GM12878 (cell line): ENCODE measurements around the gene PRRT1B. TPM values are rescaled to one million over a fixed set of nuclear protein-coding genes. Genes with fewer than 3 reads are reported as not detected.
A peak's percentile ranks its signal among the peaks of the same experiment; 100 is the strongest.

ENCODE experiments used
- ATAC-seq: fragments of 200-7000 bp; cut with Tn5 transposase; 3 replicates; pipeline ENCODE4 v1.9.1; 2020; ENCODE audit warnings: mild to moderate bottlenecking, moderate library complexity
- BruUV-seq: library from RNA; stranded (reverse); fragments of 400-500 nt; replicated peaks from 2 replicates; lab custom pipeline; 2021; lab: Mats Ljungman, UMichigan
- CTCF ChIA-PET: fragments of 300-600 bp; sonication (Branson Sonifier 250); formaldehyde crosslinking; extraction: SDS; loops from one replicate; lab custom pipeline; 2021; ENCODE audit warnings: inconsistent platforms; lab: Yijun Ruan, JAX
- POLR2A ChIA-PET: fragments of 350-600 bp; formaldehyde crosslinking; extraction: SDS; loops from one replicate; lab custom pipeline; 2021; ENCODE audit warnings: inconsistent platforms; lab: Charles Lee
- RAD21 ChIA-PET: fragments of 300-600 bp; sonication (Branson Sonifier 250); formaldehyde crosslinking; loops from one replicate; lab custom pipeline; 2023; ENCODE audit warnings: antibody characterized with exemption; ENCODE audit not compliant: unreplicated experiment; lab: Charles Lee
- SMC1A ChIA-PET: fragments of 300-600 bp; sonication (Branson Sonifier 250); formaldehyde crosslinking; loops from one replicate; lab custom pipeline; 2023; ENCODE audit not compliant: unreplicated experiment, uncharacterized antibody; lab: Charles Lee
- DNase-seq: peaks from one replicate; pipeline ENCODE4 v3.0.0-alpha.2; 2011; ENCODE audit warnings: low read depth, low spot score
- FAIRE-seq: peaks from 3 replicates; lab custom pipeline; 2011; peaks lifted over from hg19 to GRCh38; lab: Jason Lieb, UNC
- H2AFZ ChIP-seq: 2 replicates; pipeline ENCODE4 v1.6.0; 2011; ENCODE audit warnings: low read depth, low read length, control low read depth; ENCODE audit not compliant: control insufficient read depth
- H3K27ac ChIP-seq: 2 replicates; pipeline ENCODE4 v1.5.1; 2011; ENCODE audit warnings: control low read depth; ENCODE audit not compliant: control insufficient read depth, insufficient read depth
- H3K27me3 ChIP-seq, 2 experiments: replicated peaks in 1 of 2; 2 replicates each; pipeline versions ENCODE4 v1.6.0 to v1.6.1; 2011; ENCODE audit warnings: low read length in 1 of 2; ENCODE audit not compliant: control insufficient read depth in 2 of 2, insufficient read depth in 2 of 2
- H3K36me3 ChIP-seq, 2 experiments: 2 replicates each; pipeline ENCODE4 v1.5.1; 2011; ENCODE audit warnings: low read length in 1 of 2; ENCODE audit not compliant: control insufficient read depth in 2 of 2, insufficient read depth in 2 of 2
- H3K4me1 ChIP-seq: 2 replicates; pipeline ENCODE4 v1.6.1; 2011; ENCODE audit warnings: mild to moderate bottlenecking, low read length, moderate library complexity, mixed read lengths; ENCODE audit not compliant: control insufficient read depth, insufficient read depth
- H3K4me2 ChIP-seq: 2 replicates; pipeline ENCODE4 v1.6.0; 2011; ENCODE audit warnings: control low read depth; ENCODE audit not compliant: control insufficient read depth, insufficient read depth
- H3K4me3 ChIP-seq: fragments of 200-600 bp; sonication (generic); 2 replicates; pipeline ENCODE4 v1.5.1; 2016
- H3K79me2 ChIP-seq: 2 replicates; pipeline ENCODE4 v1.6.0; 2011; ENCODE audit warnings: low read length; ENCODE audit not compliant: control insufficient read depth, insufficient read depth
- H3K9ac ChIP-seq: 2 replicates; pipeline ENCODE4 v1.8.0; 2011; ENCODE audit warnings: low read length, control low read depth, mixed read lengths; ENCODE audit not compliant: control insufficient read depth, insufficient read depth
- H3K9me3 ChIP-seq: replicated peaks from 3 replicates; pipeline ENCODE4 v1.5.1; 2011; ENCODE audit warnings: mild to moderate bottlenecking, low read length; ENCODE audit not compliant: control insufficient read depth, insufficient read depth
- H4K20me1 ChIP-seq: 2 replicates; pipeline ENCODE4 v1.6.0; 2011; ENCODE audit not compliant: control insufficient read depth, insufficient read depth
- NBN ChIP-seq: fragments of 450-650 bp; IDR thresholded peaks from 2 replicates; pipeline ENCODE4 v1.6.1; 2016
- NR2C2 ChIP-seq: IDR thresholded peaks from 2 replicates; pipeline ENCODE4 v1.6.1; 2011; ENCODE audit warnings: borderline replicate concordance, low read depth; ENCODE audit not compliant: control insufficient read depth, insufficient read length
- POLR2A ChIP-seq: IDR thresholded peaks from 2 replicates; pipeline ENCODE4 v1.6.1; 2011; ENCODE audit warnings: low read depth, mild to moderate bottlenecking, low read length
- RB1 ChIP-seq: fragments of 450-650 bp; formaldehyde crosslinking; IDR thresholded peaks from 2 replicates; pipeline ENCODE4 v1.6.1; 2017; ENCODE audit warnings: mild to moderate bottlenecking, borderline replicate concordance
- RBBP5 ChIP-seq: fragments of 200-600 bp; sonication (generic); conservative IDR thresholded peaks from 2 replicates; pipeline ENCODE4 v1.6.1; 2016
- RELB ChIP-seq: fragments of 450-650 bp; IDR thresholded peaks from 2 replicates; pipeline ENCODE4 v1.6.1; 2017; ENCODE audit warnings: low read depth, mild to moderate bottlenecking, moderate library complexity
- SIN3A ChIP-seq: IDR thresholded peaks from 2 replicates; pipeline ENCODE4 v1.6.1; 2012; ENCODE audit warnings: low read depth, low read length, improper control_type of control experiment
- TCF7 ChIP-seq: IDR thresholded peaks from 2 replicates; pipeline ENCODE4 v1.6.1; 2014; ENCODE audit warnings: antibody characterized with exemption, borderline replicate concordance
- WGBS: methylation state at CpG from one replicate; pipeline ENCODE4 v1.1.6; 2016; ENCODE audit warnings: low lambda C conversion rate; ENCODE audit not compliant: insufficient replicate concordance, insufficient coverage; ENCODE audit errors: missing lambda C conversion rate; 5-methylcytosine and 5-hydroxymethylcytosine counted together
- in situ Hi-C: fragments of 300-500 bp; cut with MboI; formaldehyde crosslinking; loops from 9 replicates; pipeline ENCODE4 v1.14.3; 2018; ENCODE audit warnings: mixed read lengths
- intact Hi-C: fragments of 100-400 bp; cut with micrococcal nuclease; formaldehyde crosslinking; loops from one replicate; pipeline ENCODE4 v1.14.2; 2022; ENCODE audit not compliant: unreplicated experiment
- polyA plus RNA-seq, 11 experiments: library from polyadenylated mRNA; depleted of rRNA in 4 of 11; unstranded in 6 of 11; stranded (reverse) in 5 of 11; fragments of >200 nt; fragmentation: Nextera tagmentation in 4 of 11; fragmentation: Illumina TruSeq in 1 of 11; extraction: Ambion mirVana in 4 of 11; extraction: Trizol in 1 of 11; gene quantifications; 1 replicate in 1 of 11; 2 replicates in 10 of 11; pipeline versions ENCODE4 v1.2.1 to v1.2.3, GENCODE V29; 2011 to 2016; ENCODE audit warnings: inconsistent platforms in 2 of 11, missing spikeins in 2 of 11, low read depth in 1 of 11
- total RNA-seq, 4 experiments: library from RNA; depleted of rRNA in 3 of 4; stranded (reverse); fragments of >200 nt in 3 of 4; fragmentation: Illumina TruSeq in 1 of 4; extraction: Trizol in 1 of 4; gene quantifications; 2 replicates each; pipeline versions ENCODE4 v1.2.1 to v1.2.3, GENCODE V29; 2013 to 2021

The PRRT1B gene
- total and polyA plus RNA-seq, 10 of the 15 experiments (the other 5 are each of a cell fraction or from before 2014, with no cell fraction given) = not detected

GRCh38 chr9:131590907-131591844 lies 45.9 kb downstream of the PRRT1B start (continued):
- TF ChIP-seq RELB = peak; percentile 23; the same call in 1 of the 2 replicates
- TF ChIP-seq SIN3A = no peak; the same call in 1 of the 2 replicates
- TF ChIP-seq POLR2A = 0 out of 2 replicates have a peak, but pooled peaks have one; percentile 53
- TF ChIP-seq, all 136 proteins: peak for 19

DNA sequence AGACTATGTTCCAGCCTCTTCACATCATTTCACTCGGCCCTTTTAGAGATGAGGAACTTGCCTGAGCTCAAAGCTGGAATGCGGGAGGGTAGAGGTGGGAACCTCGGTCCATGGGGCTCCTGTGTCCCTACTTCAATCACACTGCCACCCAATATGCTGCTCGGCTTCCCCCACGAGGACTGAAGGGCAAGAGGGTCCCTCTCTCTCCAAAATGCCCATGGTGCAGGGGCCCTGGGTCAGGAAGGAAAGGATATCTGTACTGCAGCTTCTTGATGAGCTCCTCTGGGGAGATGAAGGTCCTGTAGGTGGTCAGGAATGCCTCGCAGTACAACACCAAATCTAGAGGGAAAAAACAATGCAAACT lies 46.5 kb downstream of the PRRT1B start:
- Histone ChIP-seq H2AFZ (no peak overlapping the region), H3K36me3 (peaks cover 35 to 55% of the 10 kb centered on the region in 2 experiments; a peak in 3 of 4 replicates), H3K4me2 (no peak overlapping the region), H4K20me1 (no peaks in the 10 kb centered on the region), H3K27me3 (no peaks in the 10 kb centered on the region), H3K27ac (no peak overlapping the region), H3K9me3 (no peaks in the 10 kb centered on the region), H3K4me3 (no peak overlapping the region), H3K4me1 (no peaks in the 10 kb centered on the region), H3K9ac (no peak overlapping the region), H3K79me2 (no peaks in the 10 kb centered on the region)
- in situ Hi-C loops = loop anchor here (5.0 to 25.0 kb wide), 2 partner anchors 150 to 645 kb away; partner anchors contain the start of gene RAPGEF1
- CTCF ChIA-PET = interaction anchor here (0.6 to 4.1 kb wide), 24 partner anchors 9 to 167 kb away, joined by 3 to 55 read pairs (median 4); partner anchors contain the start of gene RAPGEF1
- RAD21 ChIA-PET = interaction anchor here (0.6 to 1.7 kb wide), 13 partner anchors 29 to 242 kb away, joined by 3 to 13 read pairs (median 4); no protein-coding TSS in a partner anchor
- ATAC-seq = no peak
- FAIRE-seq = no peak
- no peak for TF ChIP-seq RB1
- no peak for TF ChIP-seq RBBP5
- no peak for TF ChIP-seq TCF7
- no peak for TF ChIP-seq NBN
- TF ChIP-seq NR2C2 = no peak
- 65% methylated on average over 6 of the region's 6 CpGs for WGBS
- SMC1A ChIA-PET = interaction anchor here (0.6 to 3.0 kb wide), 19 partner anchors 10 to 157 kb away, joined by 3 to 22 read pairs (median 4); no protein-coding TSS in a partner anchor
- no peak for DNase-seq
- POLR2A ChIA-PET = no interaction called here
- BruUV-seq = no TSS peak
- intact Hi-C loops = loop anchor here (2.0 to 5.0 kb wide), 2 partner anchors 40 to 147 kb away; no protein-coding TSS in a partner anchor
